ENCODE results near the gene COMMD1.
"Not testable (repeated sequence)": the region's sequence is repeated elsewhere in the genome, so short reads cannot be mapped to it uniquely, and the experiment has no call there.

Gene COMMD1

GRCh38 chr2:61905372-61906185 is at the start of gene COMMD1:
Gene COMMD1, plus strand, starts transcription at chr2:61905674. Its CDS starts 5 bp downstream, at chr2:61905679.
- peak within 1 kb of the TSS; percentile 82 for H3K4me3 ChIP-seq (ENCODE audit: low read length)
- no peaks in the 10 kb centered on the region for H4K20me1 ChIP-seq (ENCODE audit: control insufficient read depth, insufficient read depth, low read depth, low read length)
- H3K4me1 ChIP-seq (ENCODE audit: control insufficient read depth, low read length) = peaks cover 18% of the 10 kb centered on the region
- H3K79me2 ChIP-seq (ENCODE audit: control insufficient read depth, low read length) = peaks cover 21% of the 10 kb centered on the region
- H3K9me2 ChIP-seq (replicated peaks; ENCODE audit: control insufficient read depth, low read length) = no peaks in the 10 kb centered on the region
- TF ChIP-seq EZH2phosphoT487 (IDR thresholded peaks at IDR 0.05; ENCODE audit: borderline replicate concordance, low read length) = no peak
- TF ChIP-seq CTCF (IDR thresholded peaks at IDR 0.05; ENCODE audit: low read depth, low read length, poor library complexity, severe bottlenecking) = no peak
- H3K36me3 ChIP-seq (ENCODE audit: control insufficient read depth, low read length) = no peaks in the 10 kb centered on the region
- no peaks in the 10 kb centered on the region for H3K9me3 ChIP-seq (ENCODE audit: control insufficient read depth, insufficient read depth, low read length)
- no peaks in the 10 kb centered on the region for H3K27me3 ChIP-seq (ENCODE audit: control insufficient read depth, low read length)
- H3K4me2 ChIP-seq (ENCODE audit: low read length) = peak within 1 kb of the TSS; percentile 93
- no peak within 1 kb of the TSS for H3K27ac ChIP-seq (ENCODE audit: low read depth, low read length)
- H3F3A ChIP-seq (ENCODE audit: control insufficient read depth, insufficient read depth) = 0 out of 2 replicates have a peak, but pooled peaks cover 2% of the 10 kb centered on the region

- H4K20me1 ChIP-seq (ENCODE audit: control insufficient read depth, insufficient read depth, low read depth, low read length) = no peaks in the 10 kb centered on the region
- H3K79me2 ChIP-seq (ENCODE audit: control insufficient read depth, low read length) = no peaks in the 10 kb centered on the region; the same call in 1 of the 2 replicates
- H3K27ac ChIP-seq (ENCODE audit: low read depth, low read length) = no peak overlapping the region
- H3K4me2 ChIP-seq (ENCODE audit: low read length) = no peak overlapping the region
- peaks cover 4% of the 10 kb centered on the region; the same call in 1 of the 2 replicates for H3F3A ChIP-seq (ENCODE audit: control insufficient read depth, insufficient read depth)
- H3K9me2 ChIP-seq (replicated peaks; ENCODE audit: control insufficient read depth, low read length) = no peaks in the 10 kb centered on the region
- peaks cover 28% of the 10 kb centered on the region for H3K4me1 ChIP-seq (ENCODE audit: control insufficient read depth, low read length)
- no peaks in the 10 kb centered on the region for H3K9me3 ChIP-seq (ENCODE audit: control insufficient read depth, insufficient read depth, low read length)
- no peaks in the 10 kb centered on the region for H3K27me3 ChIP-seq (ENCODE audit: control insufficient read depth, low read length)
- H3K4me3 ChIP-seq (ENCODE audit: low read length) = no peak overlapping the region
- TF ChIP-seq EZH2phosphoT487 (IDR thresholded peaks at IDR 0.05; ENCODE audit: borderline replicate concordance, low read length) (no peak), CTCF (IDR thresholded peaks at IDR 0.05; ENCODE audit: low read depth, low read length, poor library complexity, severe bottlenecking) (no peak)
- H3K36me3 ChIP-seq (ENCODE audit: control insufficient read depth, low read length) = no peaks in the 10 kb centered on the region
Measured at GRCh38 chr2:61857224-61857623, 48.2 kb upstream of the COMMD1 start.

- Histone ChIP-seq H3K4me1 (ENCODE audit: control insufficient read depth, low read length) (peaks cover 4% of the 10 kb centered on the region), H3K9me2 (replicated peaks; ENCODE audit: control insufficient read depth, low read length) (no peaks in the 10 kb centered on the region), H3K36me3 (ENCODE audit: control insufficient read depth, low read length) (peaks cover 21% of the 10 kb centered on the region), H3K79me2 (ENCODE audit: control insufficient read depth, low read length) (no peaks in the 10 kb centered on the region), H3K4me3 (ENCODE audit: low read length) (no peak overlapping the region), H3K27ac (ENCODE audit: low read depth, low read length) (no peak overlapping the region), H3K27me3 (ENCODE audit: control insufficient read depth, low read length) (no peaks in the 10 kb centered on the region), H3K4me2 (ENCODE audit: low read length) (no peak overlapping the region), H4K20me1 (ENCODE audit: control insufficient read depth, insufficient read depth, low read depth, low read length) (no peaks in the 10 kb centered on the region; the same call in 1 of the 2 replicates), H3F3A (ENCODE audit: control insufficient read depth, insufficient read depth) (peaks cover 13% of the 10 kb centered on the region; the same call in 1 of the 2 replicates), H3K9me3 (ENCODE audit: control insufficient read depth, insufficient read depth, low read length) (no peaks in the 10 kb centered on the region)
- TF ChIP-seq EZH2phosphoT487 (IDR thresholded peaks at IDR 0.05; ENCODE audit: borderline replicate concordance, low read length) (no peak), CTCF (IDR thresholded peaks at IDR 0.05; ENCODE audit: low read depth, low read length, poor library complexity, severe bottlenecking) (no peak)
Measured at GRCh38 chr2:61862085-61862484, 43.4 kb upstream of the COMMD1 start.

GRCh38 chr2:61866482-61867089 is 38.9 kb upstream of the COMMD1 start:
- not testable (repeated sequence) for H3K4me2 ChIP-seq (ENCODE audit: low read length); H3K4me3 ChIP-seq (ENCODE audit: low read length); H3K9me3 ChIP-seq (ENCODE audit: control insufficient read depth, insufficient read depth, low read length); H3K9me2 ChIP-seq (replicated peaks; ENCODE audit: control insufficient read depth, low read length); H3K79me2 ChIP-seq (ENCODE audit: control insufficient read depth, low read length); H3K27ac ChIP-seq (ENCODE audit: low read depth, low read length); H4K20me1 ChIP-seq (ENCODE audit: control insufficient read depth, insufficient read depth, low read depth, low read length); H3K27me3 ChIP-seq (ENCODE audit: control insufficient read depth, low read length); H3K4me1 ChIP-seq (ENCODE audit: control insufficient read depth, low read length)
- H3K36me3 ChIP-seq (ENCODE audit: control insufficient read depth, low read length) = peaks cover 57% of the 10 kb centered on the region
- H3F3A ChIP-seq (ENCODE audit: control insufficient read depth, insufficient read depth) = peaks cover 34% of the 10 kb centered on the region; the same call in 1 of the 2 replicates

Measured in DOHH2 (cell line).